Measurements from ENCODE around the gene AFG3L2.

AFG3L2 gene

DNA sequence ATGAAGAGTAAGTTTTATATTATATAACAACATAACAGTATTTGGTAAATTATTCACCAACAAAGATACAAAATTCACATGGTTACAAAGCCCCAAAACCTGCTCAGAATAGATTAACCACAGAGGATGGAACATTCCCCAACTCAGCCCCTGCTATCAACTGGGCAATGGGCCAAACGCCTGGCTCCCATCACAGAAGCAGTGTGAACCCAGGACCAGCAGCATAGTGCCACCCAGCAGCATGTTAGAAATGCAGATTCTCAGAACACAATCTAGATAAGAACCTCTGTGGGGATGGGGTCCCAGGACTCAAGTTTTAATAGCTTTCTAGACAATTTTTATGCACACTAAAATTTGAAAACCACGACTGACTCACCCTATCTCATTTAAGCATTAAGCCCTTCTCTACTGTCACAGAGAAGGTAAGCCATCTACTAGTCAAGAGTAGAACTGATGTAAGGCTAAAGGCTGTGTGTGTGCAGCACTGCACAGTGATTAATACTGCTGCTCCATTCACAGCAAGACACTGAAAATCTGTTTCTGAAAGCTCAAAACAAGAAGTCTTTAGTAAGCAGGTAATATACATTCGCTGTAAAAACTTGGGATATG lies 15.2 kb downstream of the AFG3L2 start:
- peak; percentile 54 for DNase-seq (ENCODE audit: low spot score)

DNA sequence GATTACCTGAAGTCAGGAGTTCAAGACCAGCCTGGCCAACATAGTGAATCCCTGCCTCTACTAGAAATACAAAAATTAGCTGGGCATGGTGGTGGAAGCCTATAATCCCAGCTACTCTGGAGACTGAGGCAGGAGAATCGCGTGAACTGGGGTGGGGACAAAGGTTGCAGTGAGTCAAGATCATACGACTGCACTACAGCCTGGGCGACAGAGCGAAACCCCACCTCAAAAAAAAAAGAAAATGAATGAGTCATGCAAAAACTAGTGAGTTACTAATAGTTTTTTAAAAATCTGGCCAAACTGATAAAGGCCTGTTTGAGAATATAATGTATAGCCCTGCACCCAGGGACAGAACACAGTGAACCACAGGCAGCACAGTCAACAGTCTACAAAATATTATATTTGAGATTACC lies 17.5 kb downstream of the AFG3L2 start:
- DNase-seq (ENCODE audit: low spot score): peak; percentile 77

DNA sequence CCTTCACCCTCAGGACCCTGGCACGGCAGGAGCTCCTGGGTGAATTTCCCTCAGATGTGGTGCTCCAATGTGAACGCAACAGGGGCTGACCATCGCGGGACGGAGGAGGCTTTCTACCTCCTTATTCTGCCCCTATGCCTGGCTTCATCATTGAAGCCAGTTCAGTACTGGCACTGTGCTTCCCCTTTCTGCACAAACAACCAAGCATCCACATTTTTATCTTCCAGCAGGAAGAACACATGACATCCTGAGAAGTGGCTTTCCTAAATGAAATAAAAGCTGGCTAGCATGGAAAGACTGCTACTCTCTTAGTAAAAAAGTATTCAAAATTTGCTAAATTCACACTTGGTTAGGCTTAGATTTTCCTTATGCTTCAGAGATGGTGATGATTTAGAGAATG lies 24.8 kb downstream of the AFG3L2 start:
- no peak for DNase-seq (ENCODE audit: low spot score)

DNA sequence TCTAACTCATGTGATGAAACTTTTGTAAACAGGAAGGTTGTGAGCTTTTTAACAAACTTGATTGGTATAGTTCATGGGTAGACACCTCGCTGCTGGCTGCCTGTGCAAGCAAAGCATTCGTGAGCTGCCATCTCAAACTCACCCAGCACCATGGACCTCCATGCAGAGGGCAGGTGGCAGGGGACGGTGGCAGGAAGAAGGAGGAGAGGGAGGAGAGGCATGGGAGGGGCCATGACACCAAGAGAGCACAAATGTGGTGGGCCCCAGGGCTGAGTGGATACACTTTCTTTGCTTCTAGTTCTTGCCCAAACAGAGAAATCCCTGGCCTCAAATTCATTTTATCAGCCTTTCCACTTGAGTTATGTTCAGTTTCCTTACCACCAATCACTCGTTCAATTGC lies 29.1 kb downstream of the AFG3L2 start:
- no peak for DNase-seq (ENCODE audit: low spot score)

DNA sequence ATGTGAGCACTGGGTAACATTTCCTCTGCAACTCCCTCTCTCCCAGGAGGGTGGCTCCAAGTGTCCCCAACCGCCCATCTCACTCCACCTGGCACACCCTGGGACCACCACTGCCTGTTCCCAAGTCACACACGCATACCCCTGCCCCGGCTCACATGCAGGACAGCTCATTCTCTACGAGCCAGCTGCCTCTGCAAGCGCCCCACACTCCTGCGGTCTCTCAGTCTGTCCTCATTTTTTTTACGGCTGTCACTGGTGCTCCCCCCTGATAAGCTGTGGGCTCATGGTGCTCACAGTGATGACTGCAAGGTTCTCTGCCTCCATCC lies 30.8 kb downstream of the AFG3L2 start:
- no peak for DNase-seq (ENCODE audit: low spot score)

DNA sequence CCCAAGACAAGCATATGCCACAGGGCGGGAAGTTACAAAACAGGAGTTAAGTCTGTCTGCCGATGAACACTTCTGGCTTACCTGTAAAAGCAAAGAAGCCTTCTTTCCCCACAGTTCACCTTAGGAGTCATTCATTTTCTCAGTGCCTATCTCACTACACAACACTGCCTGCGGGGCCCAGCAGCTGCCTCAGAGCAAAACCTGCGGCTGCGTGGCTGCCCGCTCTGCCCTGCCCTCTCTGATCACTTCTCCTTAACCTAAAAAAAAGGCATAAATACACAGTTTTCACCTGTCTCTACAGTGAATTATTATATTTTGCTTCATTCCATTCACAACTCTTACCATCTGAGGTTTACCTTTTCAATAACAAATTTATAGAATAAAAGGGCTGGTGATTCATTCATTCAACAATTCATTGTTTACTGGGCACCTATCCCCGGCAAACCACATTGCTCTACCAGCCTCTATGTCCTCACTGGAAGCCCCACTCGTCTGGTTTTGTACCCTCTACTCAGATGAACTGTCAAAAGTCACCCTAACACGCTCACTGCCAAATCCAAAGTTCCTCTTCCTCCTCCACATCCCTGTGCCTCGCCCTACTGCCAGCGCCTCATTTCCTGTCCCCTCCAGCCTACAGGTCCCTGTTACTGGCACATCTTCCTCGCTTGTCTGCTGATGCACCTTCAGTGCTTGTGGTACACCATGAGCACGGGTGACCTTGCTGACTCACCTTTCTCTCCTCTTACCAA lies 31.4 kb downstream of the AFG3L2 start:
- DNase-seq (ENCODE audit: low spot score): no peak

DNA sequence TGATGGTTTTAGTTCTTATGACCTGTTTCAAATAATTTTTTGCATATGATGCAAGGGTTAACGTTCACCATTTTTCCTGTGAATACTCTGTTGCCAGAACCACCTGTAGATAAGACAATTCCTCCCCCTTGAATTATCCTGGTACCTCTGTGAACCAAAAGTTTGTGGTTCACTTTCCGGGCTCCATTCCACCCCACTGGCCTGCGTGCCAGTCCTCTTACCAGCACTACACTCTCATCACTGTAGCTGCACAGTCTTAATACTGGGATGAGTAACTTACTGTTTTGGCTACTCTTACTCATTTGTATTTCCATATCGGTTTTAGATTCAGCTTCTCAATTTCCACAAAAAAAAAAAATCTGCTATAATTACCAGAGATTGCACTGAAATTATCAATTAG lies 34.4 kb downstream of the AFG3L2 start:
- DNase-seq (ENCODE audit: low spot score): no peak

DNA sequence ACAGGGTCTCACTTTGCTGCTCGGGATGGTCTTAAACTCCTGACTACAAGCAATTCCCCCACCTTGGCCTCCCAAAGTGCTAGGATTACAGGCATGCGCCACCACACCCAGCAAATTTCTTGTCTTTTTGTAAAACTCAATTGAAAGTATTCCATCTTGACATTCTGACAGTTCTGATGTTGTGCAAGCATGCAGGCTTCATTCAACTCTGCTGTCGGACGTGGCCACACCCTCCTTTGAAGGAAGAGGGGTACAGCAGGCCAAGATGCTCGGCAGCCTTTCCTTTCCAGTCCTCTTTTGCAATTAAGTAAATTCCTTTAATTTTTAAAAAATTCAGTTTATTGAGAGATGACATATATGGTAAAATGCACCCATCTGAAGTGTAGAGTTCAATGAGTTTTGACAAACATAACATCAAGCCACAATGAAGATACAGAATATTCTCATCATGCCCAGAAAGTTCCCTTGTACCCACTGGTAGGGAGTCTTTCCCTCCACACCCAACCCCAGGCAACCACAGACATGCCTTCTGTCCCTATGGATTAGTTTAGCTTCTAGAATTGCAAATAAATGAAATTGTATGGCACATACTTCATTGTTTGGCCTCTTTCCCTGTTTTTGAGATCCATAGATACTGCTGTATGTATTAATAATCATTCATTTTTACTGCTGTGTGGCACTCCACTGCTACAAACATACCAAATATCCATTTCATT lies 35.9 kb downstream of the AFG3L2 start:
- DNase-seq (ENCODE audit: low spot score): no peak

DNA sequence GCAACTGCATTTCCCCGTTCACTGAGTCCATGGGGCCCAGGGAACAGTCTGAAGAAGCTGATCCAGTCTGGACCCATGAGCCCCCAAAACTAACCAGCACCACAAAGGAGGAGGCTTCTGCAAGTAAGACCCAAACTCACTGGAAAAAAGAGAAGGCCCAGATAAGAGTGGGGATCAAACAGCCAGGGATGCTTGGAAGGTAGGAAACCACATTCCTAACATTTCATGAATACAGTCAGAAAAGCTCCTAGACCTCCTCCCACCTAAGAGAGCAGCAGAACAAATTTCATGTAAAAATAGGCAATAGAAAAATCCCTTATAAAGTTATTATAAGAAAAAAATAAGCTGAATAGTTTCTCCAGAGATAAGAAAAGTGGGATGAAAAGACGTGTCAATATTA lies 38.6 kb downstream of the AFG3L2 start:
- DNase-seq (ENCODE audit: low spot score): no peak

DNA sequence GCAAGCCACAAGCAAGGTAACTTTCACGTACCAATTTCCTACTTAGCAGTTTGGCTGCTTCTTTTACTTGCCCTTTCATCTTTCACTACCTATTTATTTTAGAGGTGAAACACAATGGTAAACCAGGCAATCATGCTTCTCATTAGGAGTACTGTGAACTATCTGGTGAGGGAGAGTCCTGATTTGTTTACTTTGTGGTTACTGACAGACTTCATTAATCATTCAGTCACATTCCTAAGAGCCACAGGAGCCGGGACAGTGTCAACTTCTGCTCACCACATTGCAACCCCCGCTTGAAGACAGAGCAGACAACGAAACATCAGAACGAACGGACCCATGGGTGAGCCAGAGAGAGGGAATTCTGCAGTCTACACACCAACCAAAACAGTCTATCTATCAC lies 40.1 kb downstream of the AFG3L2 start:
- peak; percentile 93 for DNase-seq (ENCODE audit: low spot score)

DNA sequence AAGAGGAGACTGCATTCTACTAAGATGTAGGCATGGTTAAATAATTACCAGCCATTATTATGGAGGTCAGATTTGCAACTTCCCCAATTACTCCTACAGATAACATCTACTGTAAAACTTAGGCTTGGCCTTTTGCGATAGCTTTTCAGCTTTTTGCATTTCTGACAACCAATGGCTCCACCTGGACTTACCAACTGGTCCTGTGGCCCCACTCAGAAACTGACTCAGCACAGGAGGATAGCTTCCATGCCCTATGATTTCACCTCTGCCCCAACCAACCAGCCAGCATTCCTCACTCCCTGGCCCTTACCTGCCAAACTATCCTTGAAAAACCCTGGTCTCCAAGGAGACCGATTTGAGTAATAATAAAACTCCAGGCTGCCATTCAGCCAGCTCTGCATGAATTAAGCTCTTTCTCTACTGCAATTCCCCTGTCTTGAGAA lies 40.8 kb downstream of the AFG3L2 start:
- peak; percentile 90 for DNase-seq (ENCODE audit: low spot score)

DNA sequence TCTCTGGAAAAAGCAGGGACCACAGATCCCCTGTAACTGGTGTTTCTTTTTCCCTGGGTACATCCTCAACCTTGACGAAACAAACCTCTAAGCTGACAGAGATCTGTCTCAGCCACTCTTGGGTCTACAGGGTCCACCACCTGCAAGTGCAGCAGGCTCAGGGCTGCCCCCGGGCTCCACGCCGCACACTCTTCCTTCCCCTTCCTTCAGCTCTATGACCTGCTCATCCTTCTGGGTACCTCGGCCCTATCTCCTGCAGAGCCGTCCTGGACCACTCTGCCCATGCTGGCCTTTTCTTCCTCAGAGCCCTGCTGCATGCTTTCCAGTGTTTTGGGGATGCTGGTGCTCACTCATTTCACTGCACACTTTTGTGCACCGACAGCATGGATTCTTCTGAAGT lies 41.5 kb downstream of the AFG3L2 start:
- DNase-seq (ENCODE audit: low spot score): no peak

DNA sequence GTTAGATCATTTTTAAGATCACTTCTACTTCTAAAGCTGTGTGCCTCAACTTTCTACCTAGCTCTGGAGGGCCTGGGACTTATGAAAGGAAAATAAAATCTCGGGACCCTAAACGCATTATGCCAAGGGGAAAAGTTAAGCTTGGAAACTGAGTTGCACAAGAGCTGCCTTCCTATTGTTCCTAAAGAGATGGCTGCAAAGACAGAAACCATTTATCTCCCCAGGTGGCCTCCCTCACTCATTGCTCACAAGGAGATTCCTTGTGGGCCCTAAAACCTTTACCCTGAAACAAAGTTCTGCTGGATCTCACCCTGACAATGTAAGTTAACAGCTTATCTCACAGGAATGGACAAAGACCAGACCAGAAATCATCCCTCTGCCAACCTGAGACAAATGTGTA lies 42.2 kb downstream of the AFG3L2 start:
- no peak for DNase-seq (ENCODE audit: low spot score)

DNA sequence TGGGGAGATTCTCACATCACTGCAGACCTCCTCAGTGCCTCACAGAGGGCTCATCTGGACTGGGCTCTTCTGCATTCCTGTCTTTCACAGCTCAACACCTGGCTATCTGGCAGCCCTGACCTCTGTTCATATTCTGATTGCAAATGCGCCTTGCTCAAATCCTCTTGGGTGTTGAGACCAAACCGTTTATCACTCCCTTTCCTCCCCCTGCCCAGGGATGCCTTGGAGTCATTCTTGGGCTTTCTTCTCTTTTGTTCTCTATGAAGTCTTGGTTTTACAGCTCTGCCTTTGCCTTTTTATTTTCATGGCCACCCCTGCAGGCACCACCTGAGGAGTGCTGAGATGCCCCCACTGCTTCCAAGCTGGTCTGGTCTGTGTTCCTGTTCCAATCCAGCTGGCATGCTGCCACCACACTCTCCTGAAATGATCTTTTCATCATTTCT lies 42.6 kb downstream of the AFG3L2 start:
- DNase-seq (ENCODE audit: low spot score): no peak

DNA sequence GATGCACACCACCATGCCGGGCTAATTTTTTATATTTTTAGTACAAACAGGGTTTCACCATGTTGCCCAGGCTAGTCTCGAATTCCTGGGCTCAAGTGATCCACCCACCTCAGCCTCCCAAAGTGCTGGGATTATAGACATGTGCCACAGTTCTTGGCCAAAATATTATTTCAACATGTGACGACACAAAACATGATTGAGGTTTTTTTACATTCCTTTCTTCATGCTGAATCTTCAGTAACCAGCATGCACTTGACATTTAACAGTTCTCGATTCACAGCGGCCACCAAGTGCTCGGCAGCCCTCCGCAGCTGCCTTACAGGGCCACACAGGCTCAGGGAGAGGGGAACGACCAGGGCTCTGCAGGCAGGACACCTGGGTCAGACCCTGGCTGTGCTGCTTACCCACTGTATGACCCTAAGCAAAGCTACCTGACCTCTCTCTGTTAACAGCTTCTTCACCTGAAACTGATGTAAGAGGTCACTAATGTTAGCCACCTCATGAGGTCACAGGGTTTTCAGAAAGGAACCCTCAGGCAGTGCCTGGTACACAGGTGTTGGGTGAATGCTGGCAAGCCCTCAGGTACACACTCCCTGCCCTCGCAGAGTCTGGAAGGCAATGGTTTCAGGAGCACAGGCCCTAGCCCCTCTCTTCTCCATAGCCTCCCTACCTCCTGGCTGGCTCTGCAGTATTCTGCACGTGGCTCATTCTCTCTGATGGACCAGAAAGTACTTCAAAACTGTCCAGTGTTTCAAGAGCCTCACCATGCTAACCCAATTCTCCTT lies 43.3 kb downstream of the AFG3L2 start:
- DNase-seq (ENCODE audit: low spot score): no peak

DNA sequence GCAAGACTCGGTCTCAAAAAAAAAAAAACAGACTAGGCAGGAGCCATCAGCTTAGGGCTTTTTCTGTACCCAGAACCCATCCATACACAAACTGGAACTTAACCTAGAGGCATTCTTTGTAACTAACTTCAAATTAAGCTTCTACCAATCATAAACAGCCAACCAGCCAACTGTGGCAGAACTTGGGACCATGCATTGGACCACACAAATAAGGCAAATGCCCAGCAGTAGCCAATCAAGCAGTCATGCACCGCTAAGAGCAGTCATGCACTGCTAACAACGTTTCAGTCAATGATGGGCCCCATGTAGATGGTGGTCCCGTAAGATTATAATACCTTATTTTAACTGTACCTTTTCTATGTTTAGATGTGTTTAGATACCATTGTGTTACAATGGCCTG lies 46.3 kb downstream of the AFG3L2 start:
- DNase-seq (ENCODE audit: low spot score): no peak

DNA sequence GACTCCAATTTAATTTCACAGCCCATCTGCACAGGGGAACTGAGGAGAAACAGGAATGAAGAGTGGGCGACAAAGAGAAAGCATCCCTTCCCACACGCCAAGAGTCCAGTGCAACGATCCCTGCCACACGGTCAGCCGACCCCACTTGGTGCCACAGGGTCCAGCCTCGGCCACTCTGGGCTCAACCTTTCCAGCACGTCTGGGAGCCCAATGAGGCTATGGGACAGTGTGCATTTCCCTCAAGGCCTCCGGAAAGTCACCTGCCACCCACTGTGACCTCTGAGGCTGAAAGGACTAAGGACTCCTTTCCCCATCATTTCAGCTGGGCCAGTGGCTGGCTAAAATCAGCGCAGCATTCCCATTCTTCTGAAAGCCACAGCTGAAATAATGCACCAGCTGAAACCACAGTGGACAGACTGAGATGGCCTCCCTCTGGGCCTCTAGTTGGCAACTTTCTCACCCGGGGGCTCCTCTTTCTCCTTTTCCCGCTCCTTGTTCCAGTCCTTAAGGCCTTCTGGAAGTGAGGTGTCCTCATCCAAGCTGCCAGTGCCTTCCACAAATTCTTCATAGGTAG lies 47.8 kb downstream of the AFG3L2 start:
- DNase-seq (ENCODE audit: low spot score): no peak

DNA sequence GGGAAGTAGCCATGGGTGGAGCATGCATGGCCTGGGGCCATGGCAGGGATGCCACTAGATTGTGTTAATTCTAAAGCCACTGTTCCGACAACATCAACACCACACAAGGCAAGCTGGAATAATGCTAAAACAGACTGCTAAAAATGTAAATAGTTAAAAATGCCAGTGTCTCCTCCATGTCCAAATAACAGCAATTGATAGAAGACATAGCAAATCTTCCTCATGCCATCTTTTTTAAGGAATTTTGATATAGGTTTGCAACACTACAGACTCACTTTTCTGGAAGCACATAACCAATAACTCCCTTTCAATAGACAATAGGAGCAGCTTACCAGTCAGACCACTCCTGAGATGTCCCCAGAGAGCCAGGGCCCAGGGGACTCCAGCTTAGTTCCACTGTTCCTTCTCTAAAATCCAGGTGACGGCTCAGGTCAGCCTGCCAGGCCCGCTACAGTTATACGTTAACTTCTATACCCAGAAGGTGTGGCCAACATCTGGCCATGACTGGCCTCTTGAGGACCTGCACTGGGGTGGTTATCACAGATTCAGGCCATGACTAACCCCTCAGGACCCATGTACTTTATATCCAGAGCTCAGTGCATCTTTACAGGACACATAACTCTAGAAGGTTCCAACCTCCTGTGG lies 48.7 kb downstream of the AFG3L2 start:
- peak; percentile 20 for DNase-seq (ENCODE audit: low spot score)

DNA sequence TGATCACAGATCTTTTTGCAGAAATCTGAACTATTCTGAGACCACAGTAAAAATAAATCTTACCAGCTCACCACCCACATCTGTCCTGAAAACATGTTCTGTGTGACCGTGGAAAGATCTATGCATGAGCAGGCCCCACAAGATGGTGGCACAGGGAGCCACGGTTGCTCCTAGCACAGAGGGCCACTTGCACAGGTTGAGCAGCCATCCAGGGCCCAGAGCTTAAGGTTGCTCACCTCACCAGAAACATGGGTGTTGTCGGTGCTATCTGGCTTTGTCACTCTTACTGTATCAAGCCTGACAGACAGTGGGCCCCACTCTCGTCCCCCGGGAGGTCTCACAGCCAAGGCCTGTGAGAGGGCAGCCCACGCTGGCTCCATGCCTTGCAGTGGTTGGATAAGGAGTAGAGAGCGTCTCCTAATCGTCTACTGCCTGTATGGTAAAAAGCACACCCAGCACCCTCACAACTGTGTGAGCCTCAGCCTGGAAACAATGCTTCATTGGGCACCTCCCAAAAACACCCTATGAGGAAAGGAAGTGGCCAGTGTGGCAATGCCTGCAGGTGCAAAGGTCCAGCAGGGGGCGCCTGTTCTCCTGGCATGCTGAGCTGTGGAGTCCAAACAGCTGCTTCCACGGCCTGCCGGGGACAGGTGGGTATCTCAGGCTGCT lies 49.4 kb downstream of the AFG3L2 start:
- peak; percentile 86 for DNase-seq (ENCODE audit: low spot score)

DNA sequence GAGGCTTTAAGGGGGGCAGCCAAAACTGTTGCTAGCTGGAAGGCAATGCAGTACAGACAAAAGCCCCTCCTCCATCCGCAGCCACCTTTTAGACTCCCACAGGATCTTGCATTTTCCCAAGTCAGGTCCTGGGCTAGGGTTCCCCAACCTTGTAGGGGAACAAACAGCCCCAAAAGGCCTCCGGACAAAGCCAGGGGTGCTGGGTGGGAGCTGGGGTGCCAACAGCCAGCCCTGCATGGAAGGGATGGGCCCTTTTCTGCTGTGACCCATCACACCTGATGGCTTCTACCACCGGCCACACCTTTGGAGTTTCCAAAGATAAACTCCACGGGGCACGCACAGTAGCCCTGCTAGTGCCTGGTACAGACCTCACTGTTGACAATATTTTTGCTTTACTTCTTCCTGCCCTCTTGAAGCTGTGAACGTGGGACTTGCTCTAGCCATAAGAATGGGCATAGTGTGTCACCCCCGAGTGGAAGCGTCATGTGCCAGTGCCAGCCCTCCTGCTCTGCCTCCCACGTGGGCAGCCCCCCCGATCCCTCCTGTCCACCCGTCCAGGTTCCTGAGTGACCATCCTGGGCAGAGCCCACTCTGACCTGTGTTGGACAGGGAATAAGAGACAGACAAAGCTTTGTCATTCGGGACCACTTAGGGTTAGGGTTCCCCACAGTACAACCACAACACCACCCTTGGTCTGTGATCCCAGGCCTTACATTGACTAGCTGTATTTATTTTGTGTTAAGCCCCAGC lies 50.1 kb downstream of the AFG3L2 start:
- no peak for DNase-seq (ENCODE audit: low spot score)
